GM18909 (cell line): ENCODE data around the gene GRAP.
A peak's percentile ranks its signal among the peaks of the same experiment; 100 is the strongest.
"Not testable (repeated sequence)": the region's sequence is repeated elsewhere in the genome, so short reads cannot be mapped to it uniquely, and the experiment has no call there.

Experiments
- ATAC-seq: cut with Tn5 transposase; IDR thresholded peaks from one replicate; pipeline ENCODE4 v1.9.1; 2021; ENCODE audit warnings: mild to moderate bottlenecking; ENCODE audit not compliant: unreplicated experiment, poor library complexity

GRAP gene

GRCh38 chr17:19046782-19047375 lies at the start of gene GRAP:
Gene GRAP (minus strand): TSS chr17:19046957. CDS start chr17:19046926, 31 bp downstream.
- ATAC-seq = not testable (repeated sequence)

DNA sequence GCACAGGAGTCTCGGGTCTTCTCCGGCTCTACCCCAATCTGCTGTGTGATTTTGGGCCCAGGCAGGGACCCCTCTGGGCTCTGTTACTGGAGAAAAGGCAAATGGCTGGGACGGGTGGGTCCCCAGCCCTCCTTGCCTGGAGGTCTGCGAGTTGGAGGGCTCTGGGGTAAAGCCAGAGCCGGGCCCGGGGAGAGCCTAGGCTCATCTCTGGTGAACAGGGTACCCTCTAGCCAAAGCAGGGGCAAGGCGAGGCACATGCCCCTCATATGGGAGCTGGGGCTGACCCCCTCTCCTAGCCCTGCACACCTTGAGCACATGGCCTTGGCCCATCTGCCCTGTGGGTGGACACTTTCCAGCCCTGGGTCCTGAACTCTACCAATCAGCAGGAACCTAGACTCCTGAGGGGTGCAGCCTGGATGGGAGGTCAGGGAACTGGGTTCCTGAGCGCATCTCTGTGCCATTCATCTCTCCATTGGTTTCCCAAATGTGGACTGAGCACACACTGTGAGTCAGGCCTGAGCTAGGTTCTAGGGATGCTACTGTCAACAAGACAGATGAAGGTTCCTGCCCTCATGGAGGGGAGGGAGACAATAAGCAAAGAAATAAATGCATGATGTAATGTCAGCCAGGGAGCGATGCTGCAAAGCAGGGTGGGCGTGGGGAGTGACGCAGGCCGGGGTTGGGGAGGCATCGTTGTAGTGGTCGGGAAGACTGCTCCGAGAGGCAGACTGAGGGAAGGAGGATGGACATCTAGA lies 47.1 kb upstream of the GRAP start:
- ATAC-seq = not testable (repeated sequence)

- ATAC-seq = not testable (repeated sequence)
Measured at GRCh38 chr17:19092737-19093683, 46.3 kb upstream of the GRAP start.

DNA sequence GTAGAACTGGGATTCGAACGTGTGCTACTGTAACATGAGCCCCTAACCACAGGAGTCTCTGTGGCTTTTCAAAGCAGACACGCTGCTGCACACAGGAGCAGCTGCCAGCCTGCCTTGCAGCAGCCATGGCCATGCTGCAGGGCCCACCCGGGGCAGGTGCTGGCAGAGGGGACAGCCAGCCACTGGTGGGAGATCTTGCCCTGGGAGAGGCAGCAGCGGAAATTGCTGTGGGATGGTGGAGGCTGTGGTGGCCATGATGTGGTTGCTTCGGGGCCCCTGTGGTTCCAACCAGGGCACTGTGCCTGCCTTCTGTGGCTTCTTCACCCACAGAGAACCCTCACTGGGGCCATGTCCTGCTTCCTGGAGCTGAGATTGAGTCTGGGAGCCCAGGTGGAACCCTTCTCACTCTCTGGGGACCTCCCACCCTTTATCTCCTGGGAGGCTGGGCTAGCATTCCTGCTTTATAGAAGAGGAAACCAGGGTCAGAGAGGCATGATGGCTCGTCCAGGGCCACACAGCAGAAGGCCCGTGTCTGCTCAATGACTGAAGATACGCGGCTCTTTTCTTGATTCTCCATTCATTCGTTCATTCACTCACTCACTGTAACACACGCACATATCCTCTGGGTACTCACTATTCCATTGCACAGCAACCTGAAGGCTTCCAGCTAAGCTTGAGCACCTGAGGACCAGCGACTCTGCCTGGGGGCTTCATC lies 43.5 kb upstream of the GRAP start:
- not testable (repeated sequence) for ATAC-seq

- ATAC-seq = not testable (repeated sequence)
Measured at GRCh38 chr17:19088804-19089685, 42.3 kb upstream of the GRAP start.

- not testable (repeated sequence) for ATAC-seq
Measured at GRCh38 chr17:19077386-19077785, 30.6 kb upstream of the GRAP start.

DNA sequence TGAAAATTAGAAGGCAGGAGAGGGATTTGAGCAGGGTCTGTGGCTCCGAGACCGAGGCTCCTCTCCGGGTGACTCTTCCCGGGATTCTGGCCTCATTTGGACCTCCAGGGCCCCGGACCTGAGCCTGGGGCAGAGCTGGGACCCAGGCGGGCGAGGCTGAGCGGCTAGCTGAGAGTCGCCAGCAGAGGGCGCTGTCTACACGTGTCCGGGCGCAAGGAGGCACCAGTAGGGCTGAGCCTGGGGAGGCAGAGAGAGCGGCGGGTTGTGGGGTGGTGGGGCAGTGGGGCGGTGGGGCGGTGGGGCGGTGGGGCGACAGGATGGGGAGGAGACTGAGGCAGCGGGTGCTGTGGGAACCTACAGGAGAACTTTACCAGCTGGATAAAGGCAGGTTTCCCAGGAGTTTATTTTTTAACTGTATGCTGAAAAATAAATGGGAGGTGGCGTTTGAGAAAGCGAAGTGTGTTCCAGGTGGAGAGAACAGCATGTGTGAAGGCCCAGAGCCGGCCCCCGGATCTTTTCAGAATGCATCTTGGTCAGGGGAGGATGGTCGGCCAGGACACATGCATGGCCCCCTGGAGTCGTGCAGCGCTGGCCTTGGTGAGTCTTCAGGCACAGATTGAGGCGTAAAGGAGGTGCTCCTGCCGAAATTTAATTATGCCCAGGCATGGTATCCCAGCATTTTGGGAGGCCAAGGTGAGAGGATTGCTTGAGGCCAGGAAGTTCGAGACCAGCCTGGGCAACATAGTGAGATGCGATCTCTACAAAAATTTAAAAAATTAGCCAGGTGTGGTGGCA lies 29.8 kb upstream of the GRAP start:
- peak; percentile 51 for ATAC-seq

DNA sequence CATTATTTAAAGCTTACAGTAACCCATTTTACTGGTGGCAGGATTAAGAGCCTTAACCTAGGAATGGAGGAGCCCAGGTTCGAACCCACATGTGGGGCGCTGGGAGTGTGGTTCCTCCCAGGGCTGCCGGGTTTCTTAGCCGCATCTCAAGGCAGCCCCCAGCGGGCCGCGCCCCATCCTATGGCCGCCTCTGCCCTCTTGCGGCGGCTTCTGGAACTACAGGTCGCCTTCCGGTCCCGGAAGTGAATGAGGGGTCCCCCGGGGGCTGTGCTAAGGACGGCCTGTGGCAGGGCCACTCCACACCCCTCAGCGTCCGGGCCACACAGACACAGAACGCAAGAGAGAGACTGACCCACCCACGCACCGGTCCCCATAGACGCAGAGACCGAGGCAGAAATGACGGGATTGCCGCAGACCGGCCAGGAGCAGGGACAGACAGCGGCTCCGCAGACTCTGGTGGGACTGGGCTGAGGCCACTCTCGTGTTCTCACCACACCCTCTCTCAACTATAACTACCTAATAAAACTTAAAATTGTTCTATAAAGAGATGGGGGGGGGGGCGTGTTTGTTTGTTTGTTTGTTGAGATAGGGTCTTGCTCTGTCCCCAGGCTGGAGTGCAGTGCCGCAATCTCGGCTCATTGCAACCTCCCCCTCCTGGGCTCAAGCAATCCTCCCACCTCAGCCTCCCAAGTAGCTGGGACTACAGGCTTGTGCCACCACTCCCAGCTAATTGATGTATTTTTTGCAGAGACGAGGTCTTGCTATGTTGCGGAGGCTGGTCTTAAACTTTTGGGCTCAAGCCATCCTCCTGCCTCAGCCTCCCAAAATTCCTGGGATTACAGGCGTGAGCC lies 23.8 kb upstream of the GRAP start:
- ATAC-seq = peak; percentile 91

GRCh38 chr17:19064378-19064777 lies 17.6 kb upstream of the GRAP start:
- ATAC-seq = not testable (repeated sequence)

DNA sequence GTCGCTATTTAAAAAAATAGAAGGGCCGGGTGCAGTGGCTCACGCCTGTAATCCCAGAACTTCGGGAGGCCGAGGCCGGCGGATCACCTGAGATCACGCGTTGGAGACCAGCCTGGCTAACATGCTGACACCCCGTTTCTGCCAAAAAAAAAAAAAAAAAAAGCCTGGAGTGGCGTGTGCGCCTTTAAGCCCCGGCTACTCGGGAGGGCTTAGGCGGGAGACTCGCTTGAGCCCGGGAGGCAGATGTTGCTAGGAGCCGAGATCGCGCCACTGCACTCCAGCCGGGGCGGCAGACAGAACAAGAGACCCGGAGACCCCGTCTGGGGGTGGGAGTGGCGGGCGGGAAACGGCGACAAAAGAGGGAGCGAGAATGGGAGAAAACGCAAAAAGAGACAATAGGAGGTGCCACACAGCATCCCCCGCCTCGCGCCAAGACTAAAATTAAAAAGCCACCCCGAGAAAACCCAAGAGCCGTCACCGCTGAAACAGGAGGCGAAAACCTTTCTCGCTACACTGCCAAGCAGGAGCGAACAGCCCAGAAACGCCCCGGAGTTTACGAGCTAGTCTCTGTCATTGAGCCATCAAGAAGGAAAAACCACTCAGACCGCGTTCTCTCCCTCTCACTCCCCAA lies 16.7 kb upstream of the GRAP start:
- not testable (repeated sequence) for ATAC-seq

DNA sequence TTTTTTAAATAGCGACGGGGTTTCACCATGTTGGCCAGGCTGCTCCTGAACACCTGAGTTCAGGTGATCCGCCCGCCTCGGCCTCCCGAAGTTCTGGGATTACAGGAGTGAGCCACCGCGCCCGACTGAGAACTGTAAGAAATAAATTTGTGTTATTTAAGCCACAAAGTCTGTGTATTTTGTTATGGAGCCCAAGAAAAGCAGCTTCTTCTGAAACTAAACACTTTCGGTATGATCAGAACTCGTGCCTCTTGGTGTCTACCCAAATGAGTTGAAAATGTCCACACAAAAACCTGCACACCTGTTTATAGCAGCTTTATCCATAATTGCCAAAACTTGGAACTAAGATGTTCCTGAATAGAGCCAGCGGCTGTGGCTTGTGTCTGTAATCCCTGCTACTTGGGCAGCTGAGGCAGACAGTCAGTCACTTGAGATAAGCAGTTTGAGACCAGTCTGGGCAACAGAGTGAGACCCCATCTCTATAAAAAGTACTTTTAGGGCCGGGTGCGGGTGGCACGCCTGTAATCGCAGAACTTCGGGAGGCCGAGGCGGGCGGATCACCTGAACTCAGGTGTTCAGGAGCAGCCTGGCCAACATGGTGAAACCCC lies 16.1 kb upstream of the GRAP start:
- peak; percentile 71 for ATAC-seq

DNA sequence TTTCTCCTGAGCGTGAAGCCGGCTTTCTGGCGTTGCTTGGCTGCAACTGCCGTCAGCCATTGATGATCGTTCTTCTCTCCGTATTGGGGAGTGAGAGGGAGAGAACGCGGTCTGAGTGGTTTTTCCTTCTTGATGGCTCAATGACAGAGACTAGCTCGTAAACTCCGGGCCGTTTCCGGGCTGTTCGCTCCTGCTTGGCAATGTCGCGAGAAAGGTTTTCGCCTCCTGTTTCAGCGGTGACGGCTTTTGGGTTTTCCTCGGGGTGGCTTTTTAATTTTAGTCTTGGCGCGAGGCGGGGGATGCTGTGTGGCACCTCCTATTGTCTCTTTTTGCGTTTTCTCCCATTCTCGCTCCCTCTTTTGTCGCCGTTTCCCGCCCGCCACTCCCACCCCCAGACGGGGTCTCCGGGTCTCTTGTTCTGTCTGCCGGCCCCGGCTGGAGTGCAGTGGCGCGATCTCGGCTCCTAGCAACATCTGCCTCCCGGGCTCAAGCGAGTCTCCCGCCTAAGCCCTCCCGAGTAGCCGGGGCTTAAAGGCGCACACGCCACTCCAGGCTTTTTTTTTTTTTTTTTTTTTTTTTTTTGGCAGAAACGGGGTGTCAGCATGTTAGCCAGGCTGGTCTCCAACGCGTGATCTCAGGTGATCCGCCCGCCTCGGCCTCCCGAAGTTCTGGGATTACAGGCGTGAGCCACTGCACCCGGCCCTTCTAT lies 15.4 kb upstream of the GRAP start:
- ATAC-seq = peak; percentile 80

GRCh38 chr17:19055447-19055846 lies 8.7 kb upstream of the GRAP start:
- ATAC-seq = not testable (repeated sequence)

- not testable (repeated sequence) for ATAC-seq
Measured at GRCh38 chr17:19048826-19049225, 2.1 kb upstream of the GRAP start.

DNA sequence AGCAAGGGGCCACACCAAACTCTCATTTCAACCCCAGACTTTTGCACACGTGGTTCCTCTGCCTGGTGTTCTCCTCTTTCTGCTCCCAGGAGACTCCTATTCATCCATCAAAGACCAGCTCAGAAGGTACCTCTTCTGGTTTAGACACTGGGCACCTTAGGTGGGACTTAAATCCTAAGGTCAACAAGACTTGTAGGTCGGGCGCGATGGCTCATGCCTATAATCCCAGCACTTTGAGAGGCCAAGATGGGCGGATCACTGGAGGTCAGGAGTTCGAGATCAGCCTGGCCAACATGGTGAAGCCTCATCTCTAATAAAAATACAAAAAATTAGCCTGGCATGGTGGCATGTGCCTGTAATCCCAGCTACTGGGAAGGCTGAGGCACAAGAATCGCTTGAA lies 753 bp upstream of the GRAP start:
- not testable (repeated sequence) for ATAC-seq

DNA sequence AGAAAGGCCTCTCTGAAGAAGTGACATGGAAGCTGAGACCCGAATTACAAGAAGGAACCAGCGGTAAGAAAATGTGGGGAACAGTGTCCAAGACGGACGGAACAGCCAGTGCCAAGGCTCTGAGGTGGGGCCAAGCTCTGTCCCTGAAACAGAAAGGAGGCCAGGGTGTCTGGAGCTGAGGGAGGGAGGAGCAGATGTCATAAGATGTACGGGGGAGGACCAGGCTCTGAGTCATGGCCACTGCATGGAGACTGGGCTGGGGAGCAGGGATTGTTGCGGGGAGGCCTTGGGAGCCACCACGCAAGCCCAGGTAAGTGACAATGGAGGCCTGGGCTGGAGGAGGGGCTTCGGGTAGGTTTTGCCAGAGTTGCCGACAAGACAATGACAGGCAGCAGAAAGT lies 2.1 kb downstream of the GRAP start:
- not testable (repeated sequence) for ATAC-seq
